Ovary (tissue), 3 donors: ENCODE measurements around the gene PHF21A.

ENCODE experiments used
- EP300 ChIP-seq: sonication (generic); formaldehyde crosslinking; IDR thresholded peaks from one replicate; pipeline ENCODE4 v1.6.1; 2017; ENCODE audit warnings: antibody characterized with exemption
- TF ChIP-seq, protein P1 (sequence below), 3 donors: fragments of 450-650 bp in 2 of 3; fragments of 200-600 bp in 1 of 3; IDR thresholded peaks; one replicate each; pipeline versions ENCODE4 v1.5.1 to v1.8.0; 2016 to 2022; ENCODE audit warnings: antibody characterized with exemption in 3 of 3, mild to moderate bottlenecking in 1 of 3
- donor health status: DM: no; HTN: no; CAD: no.

DNA sequence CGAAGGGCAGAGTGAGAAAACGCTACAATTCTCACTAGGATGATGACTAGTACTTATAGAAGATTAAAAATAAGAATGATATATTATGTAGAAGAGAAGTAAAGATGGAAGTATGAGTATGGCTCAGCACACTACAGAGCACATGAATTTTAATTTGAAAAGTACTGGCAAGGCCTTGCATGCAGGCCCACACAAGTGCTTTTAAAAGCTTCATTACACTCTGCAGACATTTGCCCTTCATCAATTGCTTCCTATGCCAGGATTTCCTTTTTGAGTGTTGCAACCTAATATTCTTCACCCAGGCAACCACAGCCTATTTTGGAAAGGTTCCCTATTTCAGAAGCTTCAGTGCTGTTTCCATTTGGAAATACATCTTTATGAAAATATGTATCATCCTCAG, 117.7 kb downstream of the PHF21A start:
- TF ChIP-seq, protein P1, sequence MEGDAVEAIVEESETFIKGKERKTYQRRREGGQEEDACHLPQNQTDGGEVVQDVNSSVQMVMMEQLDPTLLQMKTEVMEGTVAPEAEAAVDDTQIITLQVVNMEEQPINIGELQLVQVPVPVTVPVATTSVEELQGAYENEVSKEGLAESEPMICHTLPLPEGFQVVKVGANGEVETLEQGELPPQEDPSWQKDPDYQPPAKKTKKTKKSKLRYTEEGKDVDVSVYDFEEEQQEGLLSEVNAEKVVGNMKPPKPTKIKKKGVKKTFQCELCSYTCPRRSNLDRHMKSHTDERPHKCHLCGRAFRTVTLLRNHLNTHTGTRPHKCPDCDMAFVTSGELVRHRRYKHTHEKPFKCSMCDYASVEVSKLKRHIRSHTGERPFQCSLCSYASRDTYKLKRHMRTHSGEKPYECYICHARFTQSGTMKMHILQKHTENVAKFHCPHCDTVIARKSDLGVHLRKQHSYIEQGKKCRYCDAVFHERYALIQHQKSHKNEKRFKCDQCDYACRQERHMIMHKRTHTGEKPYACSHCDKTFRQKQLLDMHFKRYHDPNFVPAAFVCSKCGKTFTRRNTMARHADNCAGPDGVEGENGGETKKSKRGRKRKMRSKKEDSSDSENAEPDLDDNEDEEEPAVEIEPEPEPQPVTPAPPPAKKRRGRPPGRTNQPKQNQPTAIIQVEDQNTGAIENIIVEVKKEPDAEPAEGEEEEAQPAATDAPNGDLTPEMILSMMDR (IDR thresholded peaks at IDR 0.05), result no peak
- TF ChIP-seq EP300, result no peak
